ENCODE data around the gene KERA. TPM values are rescaled to one million over a fixed set of nuclear protein-coding genes. Genes with fewer than 3 reads are reported as not detected.

Gene KERA
- total RNA-seq, 2 experiments from 2014 or later = not detected

DNA sequence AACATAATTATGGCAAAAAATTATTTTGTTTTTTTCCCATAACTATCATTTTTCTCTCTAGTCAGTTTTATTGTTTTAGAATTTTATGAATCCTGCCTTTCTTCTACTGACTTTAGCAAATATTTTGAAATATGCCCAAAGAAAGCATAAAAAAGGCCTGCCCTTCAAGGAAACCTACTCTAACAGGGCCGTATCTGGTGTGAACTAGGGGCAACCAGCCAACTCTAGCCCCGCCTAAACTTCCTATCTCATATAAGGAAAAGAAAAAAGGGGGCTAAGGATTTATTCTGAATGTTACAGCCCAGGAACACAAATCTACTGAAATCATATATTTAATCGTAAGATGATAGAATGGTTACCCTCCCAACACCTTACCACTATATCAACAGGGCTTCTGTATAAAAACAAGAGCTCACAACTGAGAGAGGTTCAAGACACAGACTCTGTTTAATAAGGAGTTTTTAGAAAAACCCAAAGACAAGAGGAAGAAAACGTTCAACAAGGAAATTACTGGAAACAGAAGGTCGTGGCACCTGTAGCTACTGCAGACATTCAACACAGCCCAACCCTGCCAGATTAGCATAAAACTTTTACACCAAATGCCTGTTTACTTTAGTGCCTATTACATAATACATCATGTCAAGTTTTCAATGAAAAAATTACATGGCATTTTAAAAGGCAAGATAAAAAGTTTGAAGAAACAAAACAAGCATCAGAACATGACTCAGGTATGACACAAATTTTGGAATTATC, 40.1 kb downstream of the KERA start:
- ChIA-PET CTCF (no interaction called here), POLR2A (no interaction called here)

DNA sequence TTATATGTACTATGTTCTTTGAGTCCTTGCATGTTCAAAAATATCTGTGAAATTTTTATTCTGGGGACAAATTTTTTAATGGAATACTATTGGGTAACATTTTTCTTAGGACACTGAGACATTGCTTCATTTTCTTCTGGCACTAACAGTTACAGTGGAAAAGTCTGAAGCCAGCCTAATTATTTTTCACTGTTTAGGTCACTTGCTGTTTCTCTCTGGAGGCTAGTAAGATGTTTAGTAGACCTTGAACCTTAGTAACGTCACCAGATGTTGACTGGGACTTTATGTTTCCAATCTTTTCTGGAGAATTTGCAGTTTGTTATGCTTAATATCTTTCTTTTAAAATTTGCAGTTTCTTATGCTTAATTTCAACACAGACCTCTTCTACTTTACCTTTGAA, 40.8 kb downstream of the KERA start:
- ChIA-PET POLR2A (no interaction called here), CTCF (no interaction called here)

DNA sequence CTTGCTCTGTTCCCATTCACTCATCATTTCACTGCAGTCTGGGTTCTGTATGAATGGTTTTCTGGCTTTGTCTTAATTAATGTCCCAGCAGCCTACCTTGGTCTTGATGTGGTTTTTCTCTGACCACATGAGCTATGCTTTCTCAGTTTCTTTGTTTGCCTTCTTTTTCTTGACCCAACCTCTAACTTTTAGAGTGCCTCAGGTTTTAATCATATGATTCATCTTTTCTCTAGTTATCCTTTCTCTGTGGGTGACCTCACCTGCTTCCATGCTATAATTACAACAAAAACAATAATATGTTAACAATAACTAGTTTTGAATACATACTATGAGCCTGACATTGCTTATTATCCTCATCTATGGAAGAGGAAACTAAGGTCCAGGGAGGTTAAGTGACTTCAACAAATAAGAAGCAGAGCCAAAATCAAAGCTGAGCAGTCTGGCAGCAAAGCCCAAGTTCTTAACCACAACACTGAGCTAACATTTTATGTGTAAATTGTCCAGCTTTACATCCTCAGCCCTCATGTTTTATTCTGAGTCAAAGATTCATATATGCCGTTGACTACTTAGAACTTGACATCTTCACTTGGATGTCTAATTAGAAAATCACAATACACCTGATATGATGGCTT, 48.4 kb downstream of the KERA start:
- ChIA-PET POLR2A (no interaction called here), CTCF (interaction anchor here (0.6 kb wide), 1 partner anchor 116 kb away, joined by 3 read pairs; no protein-coding TSS in a partner anchor)

DNA sequence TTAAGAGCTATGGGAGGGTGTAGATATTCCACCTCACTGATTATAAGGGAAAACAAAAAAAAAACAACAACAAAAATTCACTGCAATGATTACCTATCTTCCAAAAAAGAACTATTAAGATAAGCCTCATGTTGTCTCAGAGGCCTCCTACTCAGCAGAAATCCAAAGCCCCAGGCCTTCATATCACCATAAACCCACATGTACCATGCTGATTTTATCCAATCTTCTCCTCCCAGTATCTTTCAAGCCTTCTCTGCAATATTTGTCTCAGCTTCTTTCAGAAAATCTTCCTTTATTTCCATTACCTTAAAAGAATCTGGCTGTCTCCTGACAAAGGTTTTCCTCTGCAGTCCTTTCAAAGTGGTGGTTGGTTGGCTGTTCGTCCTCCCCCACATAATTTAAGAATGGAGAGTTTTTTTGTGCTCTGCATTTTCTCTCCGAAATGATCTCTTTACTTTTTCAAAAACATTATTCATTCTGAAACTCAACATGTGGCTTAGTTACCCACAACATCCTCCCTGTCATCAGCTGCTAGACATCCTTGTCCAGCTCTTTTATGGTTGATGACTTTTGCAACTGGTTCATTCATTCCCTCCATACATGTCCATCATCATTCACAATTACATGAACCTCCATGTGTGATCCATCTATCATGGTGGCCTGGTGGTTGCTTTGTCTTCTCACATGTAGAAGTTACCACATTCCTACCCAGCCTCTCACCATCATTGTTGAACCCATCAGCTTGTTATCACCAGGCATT, 50.1 kb downstream of the KERA start:
- POLR2A ChIA-PET = no interaction called here
- CTCF ChIA-PET = no interaction called here

DNA sequence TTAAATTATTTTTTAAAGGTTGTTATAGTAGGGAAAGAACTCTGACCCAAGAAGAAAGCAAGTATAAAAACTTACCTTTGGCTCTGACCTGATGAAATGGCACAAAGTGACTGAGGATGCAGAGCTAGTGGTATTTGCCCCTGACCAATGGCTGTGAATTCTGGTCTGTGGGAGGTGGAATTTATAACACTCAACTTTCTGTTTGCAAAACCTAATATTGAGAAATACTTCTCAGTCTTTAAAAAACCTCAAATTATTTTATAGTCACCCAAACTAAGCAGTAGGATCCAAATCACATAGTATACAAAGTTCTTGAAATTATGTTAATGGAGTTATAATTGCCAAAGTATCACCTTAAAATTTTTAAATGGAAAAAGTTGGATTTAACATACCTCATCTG, 53.0 kb downstream of the KERA start, which contains the start of gene EPYC:
Gene EPYC, minus strand, starts transcription at position 101 of the 400 bp plus-strand sequence. CDS start 2,407 bp downstream, outside the sequence.
- ChIA-PET CTCF (no interaction called here), POLR2A (no interaction called here)

DNA sequence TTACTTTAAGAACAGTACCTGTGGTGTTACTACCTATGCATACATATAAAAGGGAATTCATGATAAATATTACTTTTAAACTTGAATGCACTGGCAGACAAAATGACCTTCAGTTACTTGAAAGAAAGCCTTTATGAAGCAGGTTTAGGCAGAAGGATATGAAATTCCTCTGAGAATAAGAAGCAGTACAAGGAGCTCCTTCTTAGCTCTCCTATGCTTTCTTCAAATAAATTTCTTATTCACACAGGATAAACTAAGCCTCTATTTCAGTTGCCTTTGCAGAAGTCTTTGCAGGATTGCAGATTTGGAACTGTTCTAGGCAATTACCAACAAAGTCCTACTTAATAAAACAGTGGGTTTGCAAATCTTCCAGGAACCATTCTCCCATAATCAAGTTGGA, 54.1 kb downstream of the KERA start:
- CTCF ChIA-PET = no interaction called here
- POLR2A ChIA-PET = no interaction called here

DNA sequence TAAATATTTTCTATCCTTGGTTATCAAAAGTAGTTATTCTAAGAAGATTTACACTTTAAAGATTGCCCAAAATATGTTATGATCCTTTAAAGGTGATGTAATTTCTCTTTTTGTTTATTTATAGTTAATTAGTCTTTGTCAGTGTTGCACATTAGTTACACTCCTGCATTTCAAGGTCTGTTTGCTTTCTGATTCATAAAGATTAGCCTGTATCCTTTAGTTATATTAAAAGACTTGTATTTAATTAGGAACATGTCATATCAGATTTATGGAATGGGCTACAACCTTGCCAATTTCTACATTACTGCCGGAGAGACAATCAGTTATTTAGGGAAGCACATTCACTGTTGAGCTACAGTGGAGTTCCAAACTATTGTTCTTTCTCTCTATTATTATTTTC, 56.5 kb downstream of the KERA start:
- ChIA-PET CTCF (no interaction called here), POLR2A (no interaction called here)

Other genes with a start within 250 kb of the KERA start
- gene CCER1, start 102.8 kb downstream of the KERA start, total RNA-seq = not detected
- not detected for gene EPYC, start 53.1 kb downstream of the KERA start, total RNA-seq
- gene LUM, start 53.5 kb upstream of the KERA start, total RNA-seq = not detected
- gene DCN, start 124.8 kb upstream of the KERA start, total RNA-seq = not detected